ENCODE data around the gene FBXO3. TPM values are rescaled to one million over a fixed set of nuclear protein-coding genes. Genes with fewer than 3 reads are reported as not detected.

The FBXO3 gene
- total and polyA plus RNA-seq, 9 of the 15 experiments (the other 6 are each of a cell fraction or from before 2014, with no cell fraction given), result 11.6 to 59.3 (median 29.2) TPM

GRCh38 chr11:33696411-33696810 is 77.9 kb downstream of the FBXO3 start:
- no TSS peak for BruUV-seq (replicated peaks)
- Histone ChIP-seq H4K20me1 (replicated peaks; ENCODE audit: control insufficient read depth, insufficient read depth, low read length) (no peaks in the 10 kb centered on the region), H2AFZ (ENCODE audit: low read depth, low read length) (no peak overlapping the region), H3K79me2 (ENCODE audit: control insufficient read depth, insufficient read depth, low read length) (no peaks in the 10 kb centered on the region), H3K4me2 (ENCODE audit: insufficient read depth, low read length) (no peak overlapping the region), H3K27ac (ENCODE audit: extremely low read depth, low read depth, low read length) (no peak overlapping the region), H3K9me1 (ENCODE audit: control insufficient read depth, insufficient read depth, low read length) (no peaks in the 10 kb centered on the region), H3K4me1 (replicated peaks in 1 of 2; ENCODE audit: control insufficient read depth in 2 of 2, insufficient read depth in 2 of 2, low read length in 2 of 2) (peaks cover 10 to 18% of the 10 kb centered on the region in 2 experiments; a peak in 4 of 5 replicates), H3K27me3 (ENCODE audit: control insufficient read depth in 2 of 2, insufficient read depth in 2 of 2, low read length in 2 of 2) (peaks cover 19 to 45% of the 10 kb centered on the region in 2 experiments), H3K9me3 (replicated peaks; ENCODE audit: control insufficient read depth, insufficient read depth, low read depth, low read length) (no peaks in the 10 kb centered on the region), H3K36me3 (ENCODE audit: control insufficient read depth, insufficient read depth, low read length) (no peaks in the 10 kb centered on the region), H3K9ac (ENCODE audit: insufficient read depth in 1 of 2, low read depth in 2 of 2, low read length in 2 of 2) (no peak overlapping the region), H3K4me3 (no peak overlapping the region)
- TF ChIP-seq TAL1 (IDR thresholded peaks at IDR 0.05), result no peak
- no peak for TF ChIP-seq PRMT5 (CRISPR knock-in tag; IDR thresholded peaks at IDR 0.05)
- no peak for TF ChIP-seq TFAP4 (CRISPR knock-in tag; IDR thresholded peaks at IDR 0.05; ENCODE audit: borderline replicate concordance)
- TF ChIP-seq ZNF77 (CRISPR knock-in tag; IDR thresholded peaks at IDR 0.05), result no peak
- peak; percentile 81 for TF ChIP-seq SPI1 (IDR thresholded peaks at IDR 0.05; ENCODE audit: borderline replicate concordance, low read depth, low read length)
- ATAC-seq (no peak), DNase-seq (ENCODE audit: extremely low read depth in 1 of 4, low spot score in 3 of 4) (no peak), FAIRE-seq (no peak)
- ChIA-PET POLR2A (interaction anchor here (0.7 to 1.6 kb wide), 2 partner anchors 17 to 111 kb away, joined by 4 to 5 read pairs; no protein-coding TSS in a partner anchor), CTCF (ENCODE audit: low intra/inter-chr PET ratio) (no interaction called here)
- 13% methylated on average over 5 of the region's 5 CpGs for WGBS (ENCODE audit: insufficient coverage, low coverage, missing lambda C conversion rate)
- intact Hi-C loops (cut with micrococcal nuclease), result no loop called here
- in situ Hi-C loops (cut with MboI), result no loop called here

- Histone ChIP-seq H3K4me3 (no peak overlapping the region), H2AFZ (ENCODE audit: low read depth, low read length) (no peak overlapping the region), H3K9me1 (ENCODE audit: control insufficient read depth, insufficient read depth, low read length) (no peaks in the 10 kb centered on the region), H4K20me1 (replicated peaks; ENCODE audit: control insufficient read depth, insufficient read depth, low read length) (no peaks in the 10 kb centered on the region), H3K79me2 (ENCODE audit: control insufficient read depth, insufficient read depth, low read length) (no peaks in the 10 kb centered on the region), H3K4me2 (ENCODE audit: insufficient read depth, low read length) (no peak overlapping the region), H3K27me3 (ENCODE audit: control insufficient read depth in 2 of 2, insufficient read depth in 2 of 2, low read length in 2 of 2) (peaks cover 19 to 45% of the 10 kb centered on the region in 2 experiments), H3K4me1 (replicated peaks in 1 of 2; ENCODE audit: control insufficient read depth in 2 of 2, insufficient read depth in 2 of 2, low read length in 2 of 2) (peaks cover 14 to 16% of the 10 kb centered on the region in 2 experiments), H3K9ac (ENCODE audit: insufficient read depth in 1 of 2, low read depth in 2 of 2, low read length in 2 of 2) (no peak overlapping the region), H3K36me3 (ENCODE audit: control insufficient read depth, insufficient read depth, low read length) (no peaks in the 10 kb centered on the region), H3K27ac (ENCODE audit: extremely low read depth, low read depth, low read length) (no peak overlapping the region), H3K9me3 (replicated peaks; ENCODE audit: control insufficient read depth, insufficient read depth, low read depth, low read length) (no peaks in the 10 kb centered on the region)
- FAIRE-seq (no peak), DNase-seq (ENCODE audit: extremely low read depth in 1 of 4, low spot score in 3 of 4) (no peak), ATAC-seq (no peak)
- intact Hi-C loops (cut with micrococcal nuclease), result no loop called here
- in situ Hi-C loops (cut with MboI), result no loop called here
- TF ChIP-seq, protein P1, sequence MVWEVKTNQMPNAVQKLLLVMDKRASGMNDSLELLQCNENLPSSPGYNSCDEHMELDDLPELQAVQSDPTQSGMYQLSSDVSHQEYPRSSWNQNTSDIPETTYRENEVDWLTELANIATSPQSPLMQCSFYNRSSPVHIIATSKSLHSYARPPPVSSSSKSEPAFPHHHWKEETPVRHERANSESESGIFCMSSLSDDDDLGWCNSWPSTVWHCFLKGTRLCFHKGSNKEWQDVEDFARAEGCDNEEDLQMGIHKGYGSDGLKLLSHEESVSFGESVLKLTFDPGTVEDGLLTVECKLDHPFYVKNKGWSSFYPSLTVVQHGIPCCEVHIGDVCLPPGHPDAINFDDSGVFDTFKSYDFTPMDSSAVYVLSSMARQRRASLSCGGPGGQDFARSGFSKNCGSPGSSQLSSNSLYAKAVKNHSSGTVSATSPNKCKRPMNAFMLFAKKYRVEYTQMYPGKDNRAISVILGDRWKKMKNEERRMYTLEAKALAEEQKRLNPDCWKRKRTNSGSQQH (CRISPR knock-in tag; IDR thresholded peaks at IDR 0.05), result no peak
- TF ChIP-seq NFYB (IDR thresholded peaks at IDR 0.05; ENCODE audit: extremely low read depth, insufficient read length) (no peak), ZNF143 (CRISPR knock-in tag; IDR thresholded peaks at IDR 0.05) (no peak)
- TF ChIP-seq, protein P2, sequence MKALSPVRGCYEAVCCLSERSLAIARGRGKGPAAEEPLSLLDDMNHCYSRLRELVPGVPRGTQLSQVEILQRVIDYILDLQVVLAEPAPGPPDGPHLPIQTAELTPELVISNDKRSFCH (CRISPR knock-in tag; IDR thresholded peaks at IDR 0.05), result no peak
- TF ChIP-seq, protein P2 (tag; IDR thresholded peaks at IDR 0.05), result no peak
- TF ChIP-seq, protein P3, sequence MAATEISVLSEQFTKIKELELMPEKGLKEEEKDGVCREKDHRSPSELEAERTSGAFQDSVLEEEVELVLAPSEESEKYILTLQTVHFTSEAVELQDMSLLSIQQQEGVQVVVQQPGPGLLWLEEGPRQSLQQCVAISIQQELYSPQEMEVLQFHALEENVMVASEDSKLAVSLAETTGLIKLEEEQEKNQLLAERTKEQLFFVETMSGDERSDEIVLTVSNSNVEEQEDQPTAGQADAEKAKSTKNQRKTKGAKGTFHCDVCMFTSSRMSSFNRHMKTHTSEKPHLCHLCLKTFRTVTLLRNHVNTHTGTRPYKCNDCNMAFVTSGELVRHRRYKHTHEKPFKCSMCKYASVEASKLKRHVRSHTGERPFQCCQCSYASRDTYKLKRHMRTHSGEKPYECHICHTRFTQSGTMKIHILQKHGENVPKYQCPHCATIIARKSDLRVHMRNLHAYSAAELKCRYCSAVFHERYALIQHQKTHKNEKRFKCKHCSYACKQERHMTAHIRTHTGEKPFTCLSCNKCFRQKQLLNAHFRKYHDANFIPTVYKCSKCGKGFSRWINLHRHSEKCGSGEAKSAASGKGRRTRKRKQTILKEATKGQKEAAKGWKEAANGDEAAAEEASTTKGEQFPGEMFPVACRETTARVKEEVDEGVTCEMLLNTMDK (IDR thresholded peaks at IDR 0.05; ENCODE audit: borderline replicate concordance, insufficient read depth, low read depth, low read length, poor library complexity, severe bottlenecking), result no peak
- BruUV-seq (replicated peaks), result no TSS peak
- POLR2A ChIA-PET, result interaction anchor here (0.6 to 1.6 kb wide), 2 partner anchors 16 to 38 kb away, joined by 3 to 4 read pairs; no protein-coding TSS in a partner anchor
- CTCF ChIA-PET (ENCODE audit: low intra/inter-chr PET ratio), result no interaction called here
- 14% methylated on average over 4 of the region's 4 CpGs for WGBS (ENCODE audit: insufficient coverage, low coverage, missing lambda C conversion rate)
Measured at GRCh38 chr11:33695051-33695566, 79.2 kb downstream of the FBXO3 start.
